Hepatocyte (in vitro differentiated cells): ENCODE measurements around the gene ELL2. TPM values are rescaled to one million over a fixed set of nuclear protein-coding genes. Genes with fewer than 3 reads are reported as not detected.

Experiments used
- DNase-seq: peaks from one replicate; pipeline ENCODE4 v3.0.0-alpha.2; 2016; ENCODE audit warnings: low spot score
- H2AFZ ChIP-seq: fragments of 200-600 bp; sonication (generic); 2 replicates; pipeline ENCODE4 v1.6.0; 2016; ENCODE audit warnings: antibody characterized with exemption, mild to moderate bottlenecking
- H3K27ac ChIP-seq: fragments of 200-600 bp; sonication (generic); 2 replicates; pipeline ENCODE4 v1.5.1; 2016; ENCODE audit warnings: mild to moderate bottlenecking
- H3K27me3 ChIP-seq: fragments of 200-600 bp; sonication (generic); 2 replicates; pipeline ENCODE4 v1.6.1; 2016
- H3K36me3 ChIP-seq: fragments of 200-600 bp; sonication (generic); replicated peaks from 2 replicates; pipeline ENCODE4 v1.5.1; 2016; ENCODE audit warnings: low read depth; ENCODE audit not compliant: insufficient read depth
- H3K4me1 ChIP-seq: fragments of 200-600 bp; sonication (generic); 2 replicates; pipeline ENCODE4 v1.5.1; 2016; ENCODE audit warnings: mild to moderate bottlenecking, moderate library complexity; ENCODE audit not compliant: insufficient read depth
- H3K4me2 ChIP-seq: fragments of 200-600 bp; sonication (generic); 2 replicates; pipeline ENCODE4 v1.6.0; 2016
- H3K4me3 ChIP-seq: fragments of 200-600 bp; sonication (generic); 2 replicates; pipeline ENCODE4 v1.5.1; 2016; ENCODE audit warnings: mild to moderate bottlenecking
- H3K79me2 ChIP-seq: fragments of 200-600 bp; sonication (generic); 2 replicates; pipeline ENCODE4 v1.6.0; 2017; ENCODE audit warnings: mild to moderate bottlenecking
- H3K9me2 ChIP-seq: fragments of 200-600 bp; sonication (generic); replicated peaks from 2 replicates; pipeline ENCODE4 v1.6.0; 2017; ENCODE audit warnings: mild to moderate bottlenecking; ENCODE audit not compliant: insufficient read depth
- H3K9me3 ChIP-seq: fragments of 200-600 bp; sonication (generic); 2 replicates; pipeline ENCODE4 v1.5.1; 2016; ENCODE audit warnings: low read depth, mild to moderate bottlenecking
- H4K20me1 ChIP-seq: fragments of 200-600 bp; sonication (generic); 2 replicates; pipeline ENCODE4 v1.6.0; 2016; ENCODE audit warnings: mild to moderate bottlenecking; ENCODE audit not compliant: insufficient read depth, poor library complexity, severe bottlenecking
- CTCF ChIP-seq: fragments of 200-600 bp; sonication (generic); IDR thresholded peaks from 2 replicates; pipeline ENCODE4 v1.5.1; 2016; ENCODE audit warnings: antibody characterized with exemption, mild to moderate bottlenecking; ENCODE audit not compliant: poor library complexity
- EZH2 ChIP-seq: fragments of 200-600 bp; sonication (generic); IDR thresholded peaks from 2 replicates; pipeline ENCODE4 v1.6.1; 2016; ENCODE audit warnings: antibody characterized with exemption, mild to moderate bottlenecking, borderline replicate concordance
- EZH2phosphoT487 ChIP-seq: fragments of 200-600 bp; sonication (generic); IDR thresholded peaks from one replicate; pipeline ENCODE4 v1.6.1; 2018; ENCODE audit warnings: antibody characterized with exemption, mild to moderate bottlenecking, low read depth, moderate library complexity; ENCODE audit not compliant: unreplicated experiment, severe bottlenecking
- WGBS: methylation state at CpG from one replicate; pipeline ENCODE4 v1.1.6; 2016; ENCODE audit warnings: low lambda C conversion rate; ENCODE audit errors: missing lambda C conversion rate; 5-methylcytosine and 5-hydroxymethylcytosine counted together
- polyA plus RNA-seq: library from polyadenylated mRNA; unstranded; fragments of >200 nt; fragmentation: Nextera tagmentation; extraction: Ambion mirVana; gene quantifications from 2 replicates; pipeline ENCODE4 v1.2.1, GENCODE V29; 2016
- total RNA-seq: library from RNA; depleted of rRNA; stranded (reverse); fragments of >200 nt; gene quantifications from 2 replicates; pipeline ENCODE4 v1.2.3, GENCODE V29; 2014

Gene ELL2
- total and polyA plus RNA-seq, 2 experiments from 2014 or later, result 34.6 to 56.0 TPM

- Histone ChIP-seq H3K9me2 (no peaks in the 10 kb centered on the region), H3K4me1 (peaks cover 8% of the 10 kb centered on the region), H4K20me1 (no peaks in the 10 kb centered on the region), H2AFZ (no peak overlapping the region), H3K79me2 (no peaks in the 10 kb centered on the region), H3K4me3 (no peak overlapping the region), H3K9me3 (no peaks in the 10 kb centered on the region), H3K27me3 (no peaks in the 10 kb centered on the region), H3K4me2 (no peak overlapping the region), H3K36me3 (no peaks in the 10 kb centered on the region), H3K27ac (no peak overlapping the region)
- no peak for DNase-seq
- TF ChIP-seq CTCF (no peak), EZH2phosphoT487 (no peak), EZH2 (no peak)
- WGBS, result 91% methylated on average over 1 of the region's 1 CpG
These were observed 72.6 kb downstream of the ELL2 start for GRCh38 chr5:95889076-95889475.

- Histone ChIP-seq H3K9me2 (no peaks in the 10 kb centered on the region), H4K20me1 (no peaks in the 10 kb centered on the region), H3K4me3 (no peak overlapping the region), H3K79me2 (no peaks in the 10 kb centered on the region), H3K4me2 (no peak overlapping the region), H3K36me3 (no peaks in the 10 kb centered on the region), H3K27me3 (no peaks in the 10 kb centered on the region), H2AFZ (no peak overlapping the region), H3K4me1 (peaks cover 11% of the 10 kb centered on the region), H3K27ac (no peak overlapping the region), H3K9me3 (no peaks in the 10 kb centered on the region)
- TF ChIP-seq EZH2 (no peak), CTCF (no peak), EZH2phosphoT487 (no peak)
- WGBS, result 66% methylated on average over 5 of the region's 5 CpGs
- peak; percentile 50 for DNase-seq
These were observed 73.7 kb downstream of the ELL2 start for GRCh38 chr5:95887977-95888376.

- Histone ChIP-seq H3K9me2 (no peaks in the 10 kb centered on the region), H3K4me2 (no peak overlapping the region), H3K4me3 (no peak overlapping the region), H3K36me3 (no peaks in the 10 kb centered on the region), H3K4me1 (peaks cover 11% of the 10 kb centered on the region), H3K27ac (no peak overlapping the region), H3K79me2 (no peaks in the 10 kb centered on the region), H3K9me3 (no peaks in the 10 kb centered on the region), H3K27me3 (no peaks in the 10 kb centered on the region), H4K20me1 (no peaks in the 10 kb centered on the region), H2AFZ (no peak overlapping the region)
- TF ChIP-seq CTCF (no peak), EZH2phosphoT487 (no peak), EZH2 (no peak)
- WGBS, result 100% methylated on average over 1 of the region's 1 CpG
- no peak for DNase-seq
These were observed 75.2 kb downstream of the ELL2 start for GRCh38 chr5:95886340-95887044.
